ENCODE data around the gene ANKRD33B. TPM values are rescaled to one million over a fixed set of nuclear protein-coding genes. Genes with fewer than 3 reads are reported as not detected.
A peak's percentile ranks its signal among the peaks of the same experiment; 100 is the strongest.

The ANKRD33B gene
- total RNA-seq, 1 experiment from 2014 or later = 0.75 TPM

GRCh38 chr5:10595293-10595671, 31.4 kb downstream of the ANKRD33B start:
- ChIA-PET POLR2A (ENCODE audit: low non-redundant PET) (no interaction called here), CTCF (no interaction called here)
- DNase-seq (ENCODE audit: low spot score) = no peak
- H3K4me1 ChIP-seq (ENCODE audit: insufficient read depth, low read length, poor library complexity, severe bottlenecking) = no peaks in the 10 kb centered on the region
- no TSS peak for BruUV-seq (replicated peaks)
- TF ChIP-seq CTCF (conservative IDR thresholded peaks at IDR 0.05; ENCODE audit: low read depth, low read length) (no peak), EZH2 (IDR thresholded peaks at IDR 0.05; ENCODE audit: borderline replicate concordance, low read depth, low read length, poor library complexity, severe bottlenecking) (no peak)
- no peaks in the 10 kb centered on the region for H3K27me3 ChIP-seq (replicated peaks; ENCODE audit: insufficient read depth, low read depth, low read length, poor library complexity)
- no peak overlapping the region for H3K4me3 ChIP-seq (ENCODE audit: low read depth, low read length, poor library complexity, severe bottlenecking)
- no peak overlapping the region for H3K27ac ChIP-seq (ENCODE audit: low read depth, low read length, poor library complexity, severe bottlenecking)
- H3K36me3 ChIP-seq (ENCODE audit: insufficient read depth, low read length, poor library complexity, severe bottlenecking) = no peaks in the 10 kb centered on the region
- H3K9me3 ChIP-seq (ENCODE audit: low read depth, low read length, poor library complexity, severe bottlenecking) = no peaks in the 10 kb centered on the region
- intact Hi-C loops (cut with micrococcal nuclease; ENCODE audit: unreplicated experiment) = no loop called here

GRCh38 chr5:10595672-10596309, 31.9 kb downstream of the ANKRD33B start:
- intact Hi-C loops (cut with micrococcal nuclease; ENCODE audit: unreplicated experiment) = no loop called here
- H3K27ac ChIP-seq (ENCODE audit: low read depth, low read length, poor library complexity, severe bottlenecking) = no peak overlapping the region
- peak; percentile 59 for DNase-seq (ENCODE audit: low spot score)
- TF ChIP-seq EZH2 (IDR thresholded peaks at IDR 0.05; ENCODE audit: borderline replicate concordance, low read depth, low read length, poor library complexity, severe bottlenecking) (no peak), CTCF (conservative IDR thresholded peaks at IDR 0.05; ENCODE audit: low read depth, low read length) (no peak)
- no peaks in the 10 kb centered on the region for H3K36me3 ChIP-seq (ENCODE audit: insufficient read depth, low read length, poor library complexity, severe bottlenecking)
- ChIA-PET POLR2A (ENCODE audit: low non-redundant PET) (no interaction called here), CTCF (no interaction called here)
- H3K4me3 ChIP-seq (ENCODE audit: low read depth, low read length, poor library complexity, severe bottlenecking) = peak overlapping the region; percentile 5
- no peaks in the 10 kb centered on the region for H3K4me1 ChIP-seq (ENCODE audit: insufficient read depth, low read length, poor library complexity, severe bottlenecking)
- H3K27me3 ChIP-seq (replicated peaks; ENCODE audit: insufficient read depth, low read depth, low read length, poor library complexity) = no peaks in the 10 kb centered on the region
- H3K9me3 ChIP-seq (ENCODE audit: low read depth, low read length, poor library complexity, severe bottlenecking) = no peaks in the 10 kb centered on the region
- BruUV-seq (replicated peaks) = no TSS peak

GRCh38 chr5:10596310-10596703, 32.4 kb downstream of the ANKRD33B start:
- no TSS peak for BruUV-seq (replicated peaks)
- H3K27me3 ChIP-seq (replicated peaks; ENCODE audit: insufficient read depth, low read depth, low read length, poor library complexity) = no peaks in the 10 kb centered on the region
- ChIA-PET POLR2A (ENCODE audit: low non-redundant PET) (no interaction called here), CTCF (no interaction called here)
- H3K4me3 ChIP-seq (ENCODE audit: low read depth, low read length, poor library complexity, severe bottlenecking) = no peak overlapping the region
- H3K9me3 ChIP-seq (ENCODE audit: low read depth, low read length, poor library complexity, severe bottlenecking) = no peaks in the 10 kb centered on the region
- no peak for TF ChIP-seq EZH2 (IDR thresholded peaks at IDR 0.05; ENCODE audit: borderline replicate concordance, low read depth, low read length, poor library complexity, severe bottlenecking)
- no peak for TF ChIP-seq CTCF (conservative IDR thresholded peaks at IDR 0.05; ENCODE audit: low read depth, low read length)
- peaks cover under 1% of the 10 kb centered on the region for H3K4me1 ChIP-seq (ENCODE audit: insufficient read depth, low read length, poor library complexity, severe bottlenecking)
- intact Hi-C loops (cut with micrococcal nuclease; ENCODE audit: unreplicated experiment) = no loop called here
- H3K36me3 ChIP-seq (ENCODE audit: insufficient read depth, low read length, poor library complexity, severe bottlenecking) = no peaks in the 10 kb centered on the region
- DNase-seq (ENCODE audit: low spot score) = no peak
- no peak overlapping the region for H3K27ac ChIP-seq (ENCODE audit: low read depth, low read length, poor library complexity, severe bottlenecking)

Measured in A673 (cell line).